NCI-H1105 treated with DMSO at 0.1 percent for 48 hours (cell line): ENCODE measurements around the gene KIF18B.

Experiments
- DNase-seq: peaks from one replicate; lab custom pipeline; 2025; lab: John Stamatoyannopoulos, UW

KIF18B gene

DNA sequence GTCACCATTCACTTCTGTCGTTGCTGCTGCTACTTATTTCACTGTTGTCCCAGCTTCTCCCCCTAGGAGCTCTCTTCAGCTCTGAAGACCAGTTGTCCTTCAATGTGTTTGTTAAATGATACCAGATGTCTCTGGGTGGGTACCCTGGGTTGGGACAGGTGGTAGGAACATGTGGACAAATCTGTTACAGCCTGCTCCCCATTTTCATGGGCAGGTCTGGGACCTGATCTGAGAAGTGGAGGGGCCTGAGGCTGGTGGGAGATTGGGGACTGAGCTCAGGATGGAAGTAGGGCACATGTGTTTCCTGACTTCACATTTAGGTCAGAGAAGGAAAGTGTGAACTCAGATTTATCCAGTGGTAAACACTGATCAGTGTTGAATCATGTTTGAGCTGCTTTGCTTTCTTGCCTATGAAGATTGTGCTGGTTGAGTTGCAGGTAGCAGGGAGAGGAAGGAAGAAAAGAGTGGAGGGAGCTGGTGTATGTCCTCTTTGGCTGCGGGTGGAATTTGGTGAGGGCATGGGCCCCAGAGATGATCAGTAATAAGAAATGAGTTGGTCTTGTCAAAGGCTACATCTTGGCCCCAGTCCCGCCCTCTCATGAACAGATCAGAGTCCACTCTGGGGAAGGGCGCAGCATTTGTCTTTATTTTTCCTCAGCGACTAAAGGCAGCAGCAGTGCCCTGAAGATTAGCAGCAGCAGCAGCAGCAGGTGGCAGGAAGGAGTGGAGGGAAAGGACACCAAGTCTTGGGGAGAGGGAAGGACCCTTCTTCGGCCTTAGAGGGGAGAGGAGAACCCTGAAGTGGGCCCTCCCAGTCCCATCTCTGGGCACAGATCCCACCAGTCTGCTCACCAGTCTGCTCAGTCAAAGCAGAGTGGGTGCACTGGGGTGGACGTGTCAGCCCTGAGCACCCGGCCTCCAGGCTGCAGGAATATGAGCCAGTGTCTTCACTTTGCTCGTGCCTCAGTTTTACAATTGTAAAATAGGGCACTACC is 42.3 kb downstream of the KIF18B start:
- DNase-seq: no peak

DNA sequence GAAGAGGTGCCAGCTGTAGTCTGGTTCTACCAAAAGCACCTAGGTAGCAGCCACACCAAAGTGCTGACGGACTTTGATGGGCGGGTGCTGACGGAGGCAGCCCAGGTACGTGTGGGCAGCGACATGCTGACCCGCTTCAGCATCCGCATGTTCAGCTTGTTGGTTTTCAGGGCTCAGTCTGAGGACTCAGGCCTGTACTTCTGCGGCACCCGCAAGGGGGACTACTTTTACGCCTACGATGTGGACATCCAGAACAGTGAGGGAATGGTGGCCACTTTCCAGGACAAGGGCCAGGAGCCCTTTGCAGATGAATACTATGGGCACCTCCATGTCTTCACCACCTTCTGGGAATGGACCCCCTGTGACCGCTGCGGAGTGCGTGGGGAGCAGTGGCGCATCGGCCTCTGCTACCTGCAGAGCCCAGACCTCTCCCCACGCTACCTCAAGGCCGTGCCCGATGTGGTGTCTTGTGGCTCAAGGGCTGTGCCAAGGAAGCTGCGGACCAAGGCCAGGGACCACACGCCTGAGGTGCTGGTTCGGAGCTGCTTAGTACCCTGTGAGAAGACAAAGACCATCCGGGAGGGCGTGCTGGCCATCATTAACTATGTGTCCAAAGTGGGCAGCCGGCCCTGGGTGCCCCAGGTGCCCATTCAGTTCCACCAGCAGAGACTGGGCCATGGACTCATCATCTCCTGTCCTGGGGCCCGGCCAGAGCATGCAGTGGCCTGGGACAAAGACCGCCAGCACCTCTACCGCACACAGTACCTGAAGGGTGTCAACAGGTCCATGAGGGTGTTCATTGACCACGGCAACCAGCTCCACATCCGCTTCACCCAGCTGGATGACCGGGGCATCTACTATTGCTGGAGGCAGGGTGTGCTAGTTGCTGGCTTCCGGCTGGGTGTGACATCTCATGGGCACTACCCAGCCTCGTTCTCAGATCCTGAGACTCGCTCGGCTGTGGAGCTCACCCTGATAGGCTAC is 43.3 kb downstream of the KIF18B start:
- DNase-seq: no peak

DNA sequence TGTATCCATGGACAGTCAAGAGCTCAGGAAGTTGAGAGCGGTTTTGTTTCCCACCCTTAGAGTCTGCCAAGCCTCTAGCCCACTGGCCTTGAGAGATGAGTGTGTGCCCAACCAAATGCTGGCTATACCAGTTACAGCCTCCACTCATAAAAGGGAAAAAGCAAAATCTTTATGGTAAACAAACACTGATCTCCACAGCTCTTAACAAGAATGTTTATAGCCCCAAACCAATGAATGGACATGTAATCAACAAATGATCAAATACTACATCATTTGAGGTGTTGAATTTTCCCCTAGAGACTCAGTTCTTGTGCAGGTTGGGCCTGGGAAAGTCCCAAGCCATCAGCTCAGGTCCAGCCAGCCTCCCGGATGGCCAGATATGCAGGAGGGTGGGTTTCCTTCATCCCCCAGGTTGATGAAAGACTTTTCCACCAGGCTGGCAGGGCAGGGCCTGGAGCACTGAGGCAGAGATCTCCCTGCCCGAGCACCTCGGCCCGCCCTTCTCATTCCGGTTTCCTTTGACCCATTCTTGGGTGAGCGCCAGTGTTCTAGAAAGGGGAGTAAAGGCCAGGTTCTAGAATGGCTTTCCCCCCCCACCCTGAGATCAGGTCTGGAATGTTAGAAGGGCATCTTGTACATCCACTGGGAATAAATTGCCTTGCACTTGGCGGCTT is 44.4 kb downstream of the KIF18B start:
- no peak for DNase-seq

DNA sequence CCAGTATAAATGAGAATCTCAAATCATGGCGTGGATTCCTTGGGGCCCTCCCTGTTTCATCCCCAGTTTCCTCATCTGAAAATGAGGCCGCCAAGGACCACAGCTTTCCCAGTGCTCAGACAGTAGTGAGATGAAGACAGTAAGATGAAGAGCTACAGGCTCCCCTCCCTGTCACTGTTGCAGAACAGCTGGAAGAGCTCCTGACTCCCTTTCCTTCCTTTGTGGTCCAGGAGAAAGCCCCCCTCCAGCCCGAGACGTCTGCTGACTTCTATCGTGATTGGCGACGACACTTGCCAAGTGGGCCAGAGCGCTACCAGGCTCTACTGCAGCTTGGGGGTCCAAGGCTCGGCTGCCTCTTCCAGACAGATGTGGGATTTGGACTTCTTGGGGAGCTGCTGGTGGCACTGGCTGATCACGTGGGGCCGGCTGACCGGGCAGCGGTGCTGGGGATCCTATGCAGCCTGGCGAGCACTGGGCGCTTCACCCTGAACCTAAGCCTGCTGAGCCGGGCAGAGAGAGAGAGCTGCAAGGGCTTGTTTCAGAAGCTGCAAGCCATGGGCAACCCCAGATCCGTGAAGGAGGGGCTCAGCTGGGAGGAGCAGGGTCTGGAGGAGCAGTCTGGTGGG is 45.3 kb downstream of the KIF18B start:
- DNase-seq: no peak

DNA sequence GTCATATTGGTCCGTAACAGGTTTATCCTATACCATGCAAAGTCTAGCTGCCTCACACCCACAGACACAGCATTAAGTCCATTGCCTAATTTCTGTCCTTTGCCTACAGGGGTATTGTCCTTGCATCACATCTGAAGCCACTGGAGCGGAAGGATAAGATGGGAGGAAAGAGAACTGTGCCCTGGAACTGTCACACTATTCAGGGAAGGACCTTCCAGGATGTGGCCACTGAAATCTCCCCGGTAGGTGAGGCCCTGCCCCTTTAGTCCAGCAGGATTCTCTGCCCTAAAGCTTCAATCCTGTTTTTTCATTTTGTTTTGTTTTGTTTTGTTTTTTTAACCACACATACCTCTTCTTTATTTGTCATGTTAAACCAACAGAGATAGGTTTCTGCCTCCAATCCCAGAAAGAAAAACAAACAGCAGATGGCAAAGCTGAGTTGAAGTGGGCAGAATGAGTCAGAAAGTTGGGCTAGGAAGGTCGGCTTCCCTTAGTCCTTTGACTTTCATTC is 46.1 kb downstream of the KIF18B start:
- DNase-seq: no peak

DNA sequence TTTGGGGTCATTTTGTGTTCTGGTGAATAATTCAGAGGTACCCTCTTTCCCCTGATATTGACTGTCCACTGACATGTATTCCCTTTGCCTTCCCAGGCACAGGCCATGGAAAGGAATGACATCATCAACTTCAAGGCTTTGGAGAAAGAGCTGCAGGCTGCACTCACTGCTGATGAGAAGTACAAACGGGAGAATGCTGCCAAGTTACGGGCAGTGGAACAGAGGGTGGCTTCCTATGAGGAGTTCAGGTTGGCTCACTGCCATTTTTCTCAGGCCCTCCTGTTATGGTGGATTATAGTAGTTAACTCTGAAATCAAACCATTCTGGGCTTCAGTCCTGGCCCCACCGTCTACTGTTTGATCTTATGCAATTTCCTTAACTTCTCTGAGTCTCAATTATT is 46.7 kb downstream of the KIF18B start:
- DNase-seq: peak; percentile 14

DNA sequence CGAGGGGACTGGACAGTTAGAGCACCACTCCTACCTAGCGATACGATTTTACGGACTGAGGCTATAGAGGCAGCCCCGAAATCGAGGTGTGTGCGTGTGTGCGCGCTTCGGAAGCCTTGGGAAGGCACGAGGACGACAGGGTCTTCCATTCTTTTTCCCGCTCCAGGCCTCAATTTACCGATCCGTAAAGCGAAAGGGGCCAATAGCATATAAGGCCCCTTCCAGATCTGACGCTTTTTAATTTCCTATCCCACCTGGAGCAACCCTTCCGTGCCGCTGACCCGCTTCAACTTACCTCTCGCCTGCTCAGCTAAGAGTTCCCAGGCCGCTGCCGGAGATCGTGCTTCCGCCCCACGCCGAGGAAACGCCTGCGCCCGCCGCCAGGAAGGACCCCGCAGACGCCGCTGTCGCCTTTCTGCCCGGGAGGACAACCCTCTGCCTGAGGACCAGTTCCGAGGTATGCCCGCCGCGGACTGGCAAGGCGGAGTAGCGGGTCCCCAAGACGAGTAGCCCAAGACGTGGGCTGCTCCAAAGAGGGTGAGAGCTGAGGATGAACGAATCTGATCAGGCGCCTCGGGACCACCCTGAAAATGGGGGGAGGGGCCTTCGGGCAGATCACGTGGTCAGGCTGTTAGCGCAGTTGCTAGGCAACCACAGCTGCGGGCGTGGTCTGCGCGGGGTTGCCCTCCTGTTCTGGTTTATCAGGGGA is 48.3 kb downstream of the KIF18B start, which contains the start of gene EFTUD2:
Gene EFTUD2, minus strand, starts transcription at position 372 of the 709 bp plus-strand sequence. CDS start 4,924 bp downstream, outside the sequence.
- peak; percentile 89 for DNase-seq

DNA sequence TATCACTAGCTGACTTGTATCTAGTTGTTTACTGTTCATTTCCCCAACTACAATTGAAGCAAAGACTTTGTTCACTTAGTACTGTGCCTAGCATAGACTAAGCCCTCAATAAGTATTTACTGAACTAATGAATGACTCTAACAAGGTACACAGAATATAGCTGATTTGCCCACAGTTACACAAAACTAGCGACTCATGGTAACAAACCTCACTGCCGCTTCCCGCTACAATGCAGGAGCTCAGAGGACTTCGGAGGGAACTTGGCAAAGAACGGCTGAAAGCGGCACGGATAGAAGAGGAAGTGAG is 48.9 kb downstream of the KIF18B start:
- DNase-seq: no peak

DNA sequence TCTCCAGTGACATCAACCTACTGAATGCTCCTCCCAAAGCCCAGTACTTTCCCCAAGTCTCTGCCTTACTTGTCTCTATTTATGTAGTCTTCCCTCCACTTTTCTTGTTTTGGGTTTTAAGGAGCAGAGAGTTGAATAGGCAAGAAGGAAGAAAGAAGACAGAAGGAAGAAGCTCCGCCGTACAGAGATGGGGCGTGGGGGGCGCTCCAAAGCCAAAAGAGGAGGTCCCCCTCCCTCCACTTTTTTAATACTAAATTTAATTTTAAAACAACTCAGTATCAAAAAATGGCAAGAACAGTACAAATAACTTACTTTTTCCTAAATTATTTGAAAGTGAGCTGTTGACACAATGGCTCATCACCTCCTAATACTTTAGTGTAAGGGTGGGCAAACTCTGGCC is 52.9 kb downstream of the KIF18B start:
- no peak for DNase-seq

DNA sequence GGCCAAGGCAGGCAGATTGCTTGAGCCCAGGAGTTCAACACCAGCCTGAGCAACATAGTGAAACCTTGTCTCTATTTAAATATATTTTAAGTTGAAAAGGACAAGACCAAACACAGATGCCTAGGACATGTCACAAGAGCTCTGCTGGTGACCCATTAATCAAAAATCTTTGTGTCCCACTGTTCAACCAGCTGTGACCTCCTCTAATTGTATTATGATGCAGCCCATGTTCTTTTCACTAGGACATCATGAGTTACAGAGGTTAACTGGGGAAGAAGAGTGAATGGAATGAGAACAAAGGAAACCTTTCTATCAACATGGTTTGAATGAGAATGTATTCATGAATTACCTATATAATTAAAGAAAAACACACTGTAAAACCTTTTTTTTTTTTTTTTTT is 55.3 kb downstream of the KIF18B start:
- no peak for DNase-seq

DNA sequence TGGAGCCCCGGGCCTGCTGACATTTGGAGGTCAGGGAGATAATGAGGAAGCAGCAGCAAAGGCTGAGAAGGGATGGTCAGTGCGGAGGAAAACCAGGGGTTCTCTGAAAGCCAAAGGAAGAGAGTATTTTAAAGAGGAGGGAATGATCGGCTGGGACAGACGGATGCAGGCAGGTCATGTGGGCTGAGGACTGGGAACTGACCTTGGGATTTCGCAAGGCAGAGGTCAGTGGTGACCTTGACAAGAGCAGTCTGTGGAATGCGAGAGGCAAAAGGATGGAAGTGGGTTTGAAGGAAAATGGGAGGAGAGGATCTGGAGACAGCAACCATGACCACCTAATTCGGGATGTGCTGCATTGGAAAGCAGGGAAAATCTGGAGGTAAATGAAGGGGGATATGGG is 58.6 kb downstream of the KIF18B start:
- DNase-seq: no peak

DNA sequence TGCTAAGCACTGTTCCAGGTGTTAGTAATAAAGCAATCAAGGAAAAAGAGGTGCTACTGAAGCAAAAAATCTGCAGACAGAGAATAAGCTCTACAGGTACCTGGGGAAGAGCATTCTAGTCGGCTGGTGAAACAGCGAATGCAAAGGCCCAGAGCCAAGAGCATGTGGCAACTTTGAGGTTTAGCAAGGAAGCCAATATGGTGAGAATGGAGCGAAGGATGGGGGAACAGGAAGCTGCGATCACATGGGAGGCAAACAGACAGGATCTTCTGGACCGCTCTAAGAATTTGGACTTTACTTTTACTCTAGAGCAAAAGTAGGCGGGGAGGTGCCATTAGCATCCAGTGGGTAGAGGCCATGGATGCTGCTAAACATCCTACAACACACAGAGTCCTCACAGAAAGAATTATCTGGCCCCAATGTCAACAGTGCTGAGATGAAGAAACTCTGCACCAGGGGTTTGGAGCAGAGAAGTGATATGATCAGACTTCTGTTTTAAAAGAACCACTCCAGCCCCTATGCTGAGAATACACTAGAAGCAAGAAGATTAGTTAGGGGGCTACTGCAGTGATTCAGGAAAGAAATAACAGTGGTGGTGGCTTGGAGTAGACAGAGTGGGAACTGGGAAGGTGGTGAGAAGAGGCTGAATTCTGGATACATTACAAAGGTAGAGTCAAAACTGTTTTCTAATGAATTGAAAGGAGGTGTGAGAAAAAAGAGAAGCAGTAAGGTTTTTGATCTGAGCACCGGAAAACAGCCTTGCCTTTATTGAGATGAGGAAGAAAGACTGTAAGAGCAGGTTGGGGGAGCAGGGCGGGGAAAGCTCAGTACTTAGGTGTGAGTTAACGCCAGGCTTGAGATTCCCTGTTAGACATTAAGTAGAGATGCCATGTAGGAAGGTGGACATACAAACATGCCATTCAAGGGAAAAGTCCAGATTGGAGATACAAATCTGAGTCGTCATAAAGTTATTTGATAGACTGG is 59.3 kb downstream of the KIF18B start:
- DNase-seq: no peak

DNA sequence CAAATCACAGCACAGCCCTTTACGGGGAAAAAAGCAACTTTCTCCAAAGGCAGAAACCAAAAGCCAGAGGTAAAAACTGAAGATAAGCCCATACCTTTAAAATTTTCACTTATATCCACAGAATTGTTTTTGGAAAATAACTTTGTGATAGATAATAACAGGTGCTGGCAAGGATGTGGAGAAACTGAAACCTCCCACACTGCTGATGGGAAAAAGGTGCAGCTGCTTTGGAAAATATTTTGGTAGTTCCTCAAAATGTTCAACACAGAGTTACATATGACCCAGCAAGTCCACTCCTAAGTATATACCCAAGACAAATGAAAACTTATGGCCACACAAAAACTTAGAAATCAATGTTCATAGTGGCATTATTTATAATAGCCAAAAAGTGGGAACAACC is 60.6 kb downstream of the KIF18B start:
- DNase-seq: no peak

DNA sequence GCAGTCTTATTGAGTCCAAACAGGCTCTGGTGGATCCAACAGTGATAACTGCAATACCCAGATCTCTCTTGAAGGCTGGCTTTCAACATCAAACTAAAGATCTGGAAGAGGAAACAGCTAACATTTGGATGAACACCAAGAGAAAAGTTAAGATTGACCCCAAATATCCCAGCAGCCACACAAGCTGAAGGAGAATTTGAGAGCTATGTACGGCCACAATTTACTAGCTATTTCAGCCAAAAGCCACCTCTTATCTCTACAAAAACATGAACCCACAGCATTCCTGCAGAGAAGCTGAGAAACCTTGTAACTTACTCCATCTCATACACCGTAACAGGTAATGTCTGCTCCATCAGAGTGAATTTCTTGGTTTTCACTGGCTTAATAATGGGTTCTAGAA is 62.6 kb downstream of the KIF18B start:
- DNase-seq: no peak

DNA sequence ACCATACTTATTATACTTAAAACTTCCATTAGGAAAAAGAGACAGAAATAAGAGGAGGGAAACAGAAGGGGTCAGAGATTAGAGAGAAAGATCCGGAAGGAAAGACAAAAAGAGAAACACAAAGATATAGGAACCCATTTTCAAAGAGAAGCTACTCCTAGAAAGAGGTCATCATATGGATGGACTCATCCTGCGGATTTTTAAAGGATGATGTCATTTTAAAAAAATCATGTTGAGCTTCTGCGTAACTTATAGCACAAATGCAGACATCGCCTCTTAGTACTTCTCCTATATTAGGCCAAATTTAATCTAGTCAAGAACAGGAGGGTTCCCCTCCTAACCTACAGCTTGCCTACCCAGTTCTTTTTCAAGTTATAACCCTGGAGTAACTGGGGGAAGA is 66.4 kb downstream of the KIF18B start:
- DNase-seq: no peak

DNA sequence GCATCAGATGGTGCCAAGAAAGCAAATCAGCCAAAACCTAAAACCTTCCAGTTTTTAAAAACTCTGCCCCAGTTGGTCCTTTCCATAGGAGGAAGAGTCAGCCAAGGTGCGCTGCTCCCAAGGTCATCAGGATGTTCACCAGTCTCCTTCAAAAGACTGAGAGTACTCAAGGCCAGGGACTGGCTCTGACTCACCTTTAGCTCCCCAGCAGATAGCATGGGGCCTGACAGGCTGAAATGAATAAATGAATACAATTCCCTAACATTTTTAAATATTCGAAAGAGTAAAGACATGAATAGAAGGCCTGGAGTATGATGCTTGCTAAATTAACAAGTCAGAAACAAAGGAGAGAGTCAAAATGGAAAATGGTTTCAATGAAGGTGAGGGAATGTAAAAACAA is 67.5 kb downstream of the KIF18B start:
- DNase-seq: no peak

DNA sequence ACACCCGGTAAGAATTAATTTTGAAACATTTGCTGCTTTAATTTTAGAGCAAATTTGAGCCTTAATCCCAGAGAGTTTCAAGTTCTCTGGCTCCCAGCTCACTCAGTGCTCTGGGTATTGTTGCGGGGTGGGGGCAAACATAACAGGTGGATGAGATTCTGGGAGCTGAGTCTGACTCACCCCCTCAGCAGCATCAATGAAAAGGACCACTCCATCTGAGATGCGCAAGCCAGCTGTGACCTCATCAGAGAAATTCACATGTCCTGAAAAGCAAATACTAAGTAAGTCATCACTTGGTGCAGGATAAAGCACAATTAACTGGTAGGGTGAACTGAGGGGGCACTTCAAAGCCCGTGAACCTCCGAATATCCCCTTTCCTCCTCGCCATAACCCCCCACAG is 68.2 kb downstream of the KIF18B start:
- DNase-seq: no peak

DNA sequence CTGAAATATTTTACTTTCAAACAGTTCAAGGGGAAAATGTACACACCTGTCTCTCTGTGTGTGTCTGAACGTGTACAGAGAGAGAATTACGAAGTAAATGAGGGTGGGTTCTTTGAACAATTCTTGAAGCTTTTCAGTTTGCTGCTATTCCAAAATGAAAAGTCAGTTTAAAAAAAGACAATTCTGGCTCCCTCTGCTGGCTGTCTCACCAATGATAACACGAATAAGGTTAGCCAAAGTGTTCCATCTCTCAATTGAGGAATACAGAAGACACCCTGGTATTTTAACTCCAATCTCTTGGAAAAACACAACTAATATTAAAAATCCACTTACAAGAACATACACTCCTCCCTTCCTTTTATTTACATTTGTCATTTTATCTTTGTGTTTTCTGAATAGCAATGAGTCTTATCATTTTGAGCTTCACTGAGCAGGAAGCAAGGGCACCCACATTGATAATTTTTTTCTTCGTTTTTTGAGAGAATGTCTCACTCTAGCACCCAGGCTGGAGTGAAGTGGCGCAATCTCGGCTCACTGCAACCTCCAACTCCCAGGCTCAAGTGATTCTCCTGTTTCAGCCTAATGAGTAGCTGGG is 68.8 kb downstream of the KIF18B start:
- peak; percentile 31 for DNase-seq

DNA sequence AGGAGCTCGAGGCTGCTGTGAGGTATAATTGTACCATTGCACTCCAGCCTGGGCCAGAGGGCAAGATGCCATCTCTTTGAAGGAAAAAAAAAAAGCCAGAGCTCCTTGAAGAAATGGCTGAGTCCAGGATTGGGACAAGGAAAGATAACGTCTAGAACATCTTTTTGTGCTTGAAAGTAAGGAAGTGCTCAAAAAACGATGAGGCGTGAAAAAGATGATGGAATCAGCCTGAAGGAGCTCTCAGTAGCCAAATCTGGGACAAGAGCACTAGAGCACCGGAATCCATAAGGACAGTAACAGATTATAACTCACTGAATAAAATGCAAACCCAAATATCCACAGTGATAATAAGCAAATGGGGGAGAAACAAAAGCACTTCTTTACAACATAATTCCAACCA is 70.5 kb downstream of the KIF18B start:
- DNase-seq: no peak
